Progenitor cell of endocrine pancreas (in vitro differentiated cells): ENCODE measurements around the gene CDKL2. TPM values are rescaled to one million over a fixed set of nuclear protein-coding genes. Genes with fewer than 3 reads are reported as not detected.

Experiments
- DNase-seq: peaks from one replicate; pipeline ENCODE4 v3.0.0; 2021; ENCODE audit warnings: low spot score; ENCODE audit not compliant: unreplicated experiment
- H3K27ac Mint-ChIP-seq: 2 replicates; pipeline ENCODE4 v1.8.0; 2021; ENCODE audit warnings: mild to moderate bottlenecking, moderate library complexity, mixed read lengths
- H3K27me3 Mint-ChIP-seq: 2 replicates; pipeline ENCODE4 v1.8.0; 2021; ENCODE audit warnings: mixed read lengths
- H3K36me3 Mint-ChIP-seq: 2 replicates; pipeline ENCODE4 v1.8.0; 2022; ENCODE audit warnings: mixed read lengths; ENCODE audit not compliant: insufficient read depth
- H3K4me1 Mint-ChIP-seq: 2 replicates; pipeline ENCODE4 v1.8.0; 2021; ENCODE audit warnings: low read depth, mixed read lengths
- H3K4me3 Mint-ChIP-seq: 2 replicates; pipeline ENCODE4 v1.8.0; 2021; ENCODE audit warnings: low read depth, mild to moderate bottlenecking, moderate library complexity, mixed read lengths
- H3K9me3 Mint-ChIP-seq: 2 replicates; pipeline ENCODE4 v1.8.0; 2021; ENCODE audit warnings: low read depth, mixed read lengths
- long read RNA-seq: library from polyadenylated mRNA; unstranded; transcript quantifications from one replicate; pipeline ENCODE4 v2.0.0, GENCODE V29; 2020
- total RNA-seq: library from RNA; stranded (reverse); gene quantifications from 2 replicates; pipeline ENCODE4 v1.2.1, GENCODE V29; 2021
- TF ChIP-seq, protein P1 (sequence below): fragments of 200-600 bp; sonication (generic); IDR thresholded peaks from one replicate; pipeline ENCODE4 v1.5.0; 2021; ENCODE audit warnings: antibody characterized with exemption, mild to moderate bottlenecking; ENCODE audit not compliant: unreplicated experiment

The CDKL2 gene
- 3.0 and 3.6 TPM in 2 replicates for total RNA-seq
- long read RNA-seq, partial matches to known transcripts = 4 of 8 reads
- long read RNA-seq, other reads (novel, unspliced or antisense) = 4 of 8 reads

DNA sequence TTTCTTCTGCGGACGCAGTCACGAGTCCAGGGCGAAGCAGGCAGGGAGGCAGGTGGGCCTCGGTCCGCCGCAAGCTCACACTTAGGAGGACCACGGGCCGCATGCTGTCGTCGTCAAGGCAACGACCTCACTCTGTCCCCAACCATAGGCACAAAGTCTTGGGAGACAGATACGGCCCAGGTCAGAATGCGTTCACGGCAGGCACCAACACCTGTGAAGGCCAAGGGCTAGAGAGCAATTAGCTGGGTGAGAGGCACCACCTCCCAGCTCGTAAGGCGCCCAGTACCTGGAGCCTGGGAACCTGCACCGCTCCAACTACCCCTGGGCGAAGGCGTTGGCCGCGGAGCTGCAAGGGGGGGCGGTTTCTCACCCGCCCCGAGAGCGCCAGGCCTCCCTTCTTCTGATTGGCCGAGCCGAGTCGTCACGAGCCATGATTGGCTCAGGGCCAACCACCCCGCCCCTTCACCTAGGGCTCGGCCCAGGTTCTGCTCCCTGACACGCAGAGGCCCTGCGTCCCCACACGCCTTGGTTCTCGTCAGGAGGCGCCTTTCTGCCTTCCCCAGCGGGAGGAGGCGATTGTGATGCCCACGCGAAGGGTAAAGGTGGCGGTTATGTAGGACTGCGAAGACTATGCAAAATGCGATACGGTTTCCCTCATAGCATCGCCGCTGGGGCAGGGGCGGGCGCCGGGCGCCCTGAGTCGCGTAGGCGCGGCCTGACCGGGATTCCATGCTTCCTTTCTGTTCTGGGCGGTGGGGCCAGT, at the start of gene CDKL2:
CDKL2 (minus strand) TSS at position 355 of the 763 bp plus-strand sequence. CDS start 4,540 bp downstream, outside the sequence.
- TF ChIP-seq, protein P1, sequence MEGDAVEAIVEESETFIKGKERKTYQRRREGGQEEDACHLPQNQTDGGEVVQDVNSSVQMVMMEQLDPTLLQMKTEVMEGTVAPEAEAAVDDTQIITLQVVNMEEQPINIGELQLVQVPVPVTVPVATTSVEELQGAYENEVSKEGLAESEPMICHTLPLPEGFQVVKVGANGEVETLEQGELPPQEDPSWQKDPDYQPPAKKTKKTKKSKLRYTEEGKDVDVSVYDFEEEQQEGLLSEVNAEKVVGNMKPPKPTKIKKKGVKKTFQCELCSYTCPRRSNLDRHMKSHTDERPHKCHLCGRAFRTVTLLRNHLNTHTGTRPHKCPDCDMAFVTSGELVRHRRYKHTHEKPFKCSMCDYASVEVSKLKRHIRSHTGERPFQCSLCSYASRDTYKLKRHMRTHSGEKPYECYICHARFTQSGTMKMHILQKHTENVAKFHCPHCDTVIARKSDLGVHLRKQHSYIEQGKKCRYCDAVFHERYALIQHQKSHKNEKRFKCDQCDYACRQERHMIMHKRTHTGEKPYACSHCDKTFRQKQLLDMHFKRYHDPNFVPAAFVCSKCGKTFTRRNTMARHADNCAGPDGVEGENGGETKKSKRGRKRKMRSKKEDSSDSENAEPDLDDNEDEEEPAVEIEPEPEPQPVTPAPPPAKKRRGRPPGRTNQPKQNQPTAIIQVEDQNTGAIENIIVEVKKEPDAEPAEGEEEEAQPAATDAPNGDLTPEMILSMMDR = no peak
- Mint-ChIP-seq H3K4me3 (peak within 1 kb of the TSS; percentile 82), H3K4me1 (peaks cover 6% of the 10 kb centered on the region), H3K27me3 (peaks cover 4% of the 10 kb centered on the region), H3K27ac (peak within 1 kb of the TSS; percentile 96), H3K36me3 (no peaks in the 10 kb centered on the region), H3K9me3 (no peaks in the 10 kb centered on the region)
- DNase-seq = peak; percentile 85

DNA sequence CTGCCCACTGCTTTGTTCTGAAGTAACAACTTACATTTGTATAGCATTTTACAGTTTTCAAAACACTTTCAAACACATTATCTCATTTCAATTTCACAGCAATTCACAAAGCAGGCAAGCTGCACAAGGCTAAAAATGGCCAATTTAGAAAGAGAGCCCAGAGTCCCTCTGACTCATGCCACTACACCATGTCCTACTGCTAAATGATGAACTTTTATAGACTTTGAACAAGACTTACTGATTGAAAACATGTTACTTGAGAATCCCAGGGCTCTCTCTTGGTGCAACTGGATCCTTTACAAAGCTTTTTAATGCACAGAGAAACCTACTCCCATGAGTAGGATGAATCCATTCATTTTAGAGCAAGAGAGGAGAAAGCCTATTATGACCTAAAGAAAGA, 48.6 kb upstream of the CDKL2 start:
- Mint-ChIP-seq H3K27ac (no peak overlapping the region), H3K9me3 (no peaks in the 10 kb centered on the region), H3K4me1 (peaks cover 3% of the 10 kb centered on the region), H3K4me3 (no peak overlapping the region), H3K36me3 (peaks cover 1% of the 10 kb centered on the region), H3K27me3 (no peaks in the 10 kb centered on the region)
- TF ChIP-seq, protein P1 = no peak
- no peak for DNase-seq

DNA sequence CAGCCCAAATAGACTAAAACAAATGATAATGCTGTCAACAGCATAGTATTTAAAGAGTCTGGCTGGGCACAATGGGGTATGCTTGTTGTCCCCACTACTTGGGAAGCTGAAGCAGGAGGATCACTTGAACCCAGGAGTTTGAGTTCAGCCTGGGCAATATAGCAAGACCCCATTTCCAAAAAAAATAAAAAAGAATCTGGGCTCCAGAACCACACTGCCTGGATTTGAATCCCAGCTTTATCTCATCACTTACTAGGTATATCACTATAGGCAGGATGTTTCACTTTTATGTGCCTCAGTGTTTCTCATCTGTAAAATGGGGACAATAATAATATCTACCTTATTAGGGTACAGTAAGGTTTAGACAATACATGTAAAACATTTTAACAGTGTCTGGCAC, 48.1 kb upstream of the CDKL2 start:
- Mint-ChIP-seq H3K9me3 (no peaks in the 10 kb centered on the region), H3K4me3 (no peak overlapping the region), H3K27me3 (no peaks in the 10 kb centered on the region), H3K27ac (no peak overlapping the region), H3K4me1 (peaks cover 6% of the 10 kb centered on the region), H3K36me3 (peaks cover 1% of the 10 kb centered on the region)
- no peak for DNase-seq
- TF ChIP-seq, protein P1 = no peak

GRCh38 chr4:75675004-75675531, 44.7 kb upstream of the CDKL2 start:
- DNase-seq = no peak
- TF ChIP-seq, protein P1 = no peak
- H3K9me3 Mint-ChIP-seq = no peaks in the 10 kb centered on the region
- H3K4me1 Mint-ChIP-seq = peaks cover 21% of the 10 kb centered on the region
- no peak overlapping the region for H3K4me3 Mint-ChIP-seq
- H3K36me3 Mint-ChIP-seq = no peaks in the 10 kb centered on the region
- H3K27me3 Mint-ChIP-seq = no peaks in the 10 kb centered on the region
- H3K27ac Mint-ChIP-seq = peak overlapping the region; percentile 67

DNA sequence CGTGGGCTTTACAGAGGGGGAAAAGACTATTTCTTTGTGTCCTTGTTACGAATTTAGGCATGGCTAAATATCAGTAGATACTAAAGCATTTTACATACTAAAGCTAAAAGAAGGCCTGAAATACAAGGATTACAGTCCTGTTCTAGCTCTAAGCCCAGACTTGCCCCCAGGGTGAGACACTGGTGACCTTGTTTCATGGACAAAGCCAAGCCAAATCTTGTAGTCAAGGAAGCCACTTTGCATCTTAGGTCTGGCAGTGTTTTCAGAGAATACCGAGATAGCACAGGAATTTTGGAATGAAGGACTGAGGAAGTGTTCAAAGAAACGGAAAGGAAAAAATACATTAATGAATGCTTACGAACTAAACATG, 43.6 kb upstream of the CDKL2 start:
- Mint-ChIP-seq H3K27ac (peak overlapping the region; percentile 100), H3K4me1 (peaks cover 26% of the 10 kb centered on the region), H3K9me3 (no peaks in the 10 kb centered on the region), H3K27me3 (no peaks in the 10 kb centered on the region), H3K4me3 (peak overlapping the region; percentile 99), H3K36me3 (no peaks in the 10 kb centered on the region)
- TF ChIP-seq, protein P1 = no peak
- no peak for DNase-seq
